ENCODE data around the gene POLR1A. TPM values are rescaled to one million over a fixed set of nuclear protein-coding genes. Genes with fewer than 3 reads are reported as not detected.

Gene POLR1A
- polyA plus RNA-seq, 2 of the 4 experiments (the other 2 are of a cell fraction) = 22.8 to 55.7 TPM

DNA sequence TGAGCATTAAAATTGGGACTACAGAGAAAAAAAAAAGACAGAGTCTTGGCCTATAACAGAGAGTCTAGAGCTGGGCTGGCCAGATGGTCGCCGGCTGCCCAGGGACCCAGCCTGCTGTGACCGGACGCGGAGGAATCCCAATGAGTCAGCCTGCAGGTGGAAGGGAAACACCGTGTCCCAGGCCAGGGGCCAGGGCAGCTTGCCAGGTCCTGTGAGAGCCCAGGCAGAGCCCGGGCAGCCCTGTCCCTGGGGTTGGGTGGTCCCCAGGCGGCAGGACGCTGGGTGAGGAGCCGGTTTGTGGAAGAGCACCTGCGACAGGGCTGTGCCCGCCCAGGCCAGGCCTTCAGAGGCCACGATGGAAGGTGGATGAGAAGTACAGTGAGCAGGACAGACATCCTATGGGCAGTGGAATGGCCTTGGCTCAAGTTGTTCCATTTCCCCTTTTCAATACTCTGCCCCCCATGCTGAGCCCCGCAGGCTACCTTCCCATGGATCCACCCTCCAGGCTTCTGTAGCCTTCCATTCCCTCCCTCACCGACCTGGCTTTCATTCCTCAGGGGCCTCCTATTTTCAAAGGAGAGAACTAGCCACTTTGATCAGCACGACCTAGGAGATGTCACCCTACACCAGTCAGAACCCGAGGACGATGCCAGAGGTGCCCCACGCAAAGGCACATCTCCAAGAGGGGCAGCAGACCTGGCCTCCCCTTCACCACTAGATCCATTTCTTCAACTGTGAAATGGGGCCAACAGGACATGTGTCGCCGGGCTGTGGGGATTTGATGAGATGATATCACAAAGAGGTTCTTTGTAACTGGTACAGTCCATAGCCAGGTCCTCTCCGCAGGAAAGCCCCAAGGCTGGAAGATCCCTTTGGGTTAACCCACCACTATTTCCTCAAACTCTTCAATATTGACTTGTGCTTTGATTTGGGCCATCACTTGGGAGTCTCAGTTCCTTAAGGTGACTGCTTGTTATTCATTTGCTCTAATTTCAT, 87.5 kb downstream of the POLR1A start:
- peak overlapping the region; percentile 39 to 69; a peak in 4 of 6 replicates for H3K27ac ChIP-seq
- ATAC-seq (peak; percentile 25 to 32; a peak in 3 of 6 replicates), FAIRE-seq (no peak), DNase-seq (ENCODE audit: low read depth in 1 of 2, low spot score in 1 of 2) (peak in 1 of 2 experiments; percentile 30)
- no peak overlapping the region for H3K4me3 ChIP-seq
- ChIA-PET POLR2A (interaction anchor here (0.6 kb wide), 1 partner anchor 127 kb away, joined by 3 read pairs; no protein-coding TSS in a partner anchor), CTCF (interaction anchor here (0.6 to 2.1 kb wide), 4 partner anchors 14 to 191 kb away, joined by 4 to 6 read pairs (median 5); no protein-coding TSS in a partner anchor)
- TF ChIP-seq FOSB (CRISPR knock-in tag; IDR thresholded peaks at IDR 0.05) (no peak), USF2 (IDR thresholded peaks at IDR 0.05) (no peak), NFE2L2 (conservative IDR thresholded peaks at IDR 0.05; ENCODE audit: low read length) (no peak)
- peak overlapping the region; percentile 22; the same call in 1 of the 3 replicates for H3K4me2 ChIP-seq
- peaks cover 13% of the 10 kb centered on the region; the same call in 2 of the 3 replicates for H3K4me1 ChIP-seq
- H3K9me3 ChIP-seq = peaks cover 17% of the 10 kb centered on the region
- 80% methylated on average over 22 of the region's 22 CpGs for WGBS (ENCODE audit: missing lambda C conversion rate)

GRCh38 chr2:86016581-86016980, 89.1 kb downstream of the POLR1A start:
- Histone ChIP-seq H3K9me3 (peaks cover 17% of the 10 kb centered on the region), H3K4me2 (no peak overlapping the region), H3K4me3 (no peak overlapping the region), H3K27ac (peak overlapping the region in 1 of 2 experiments; percentile 69; a peak in 1 of 6 replicates), H3K4me1 (peaks cover 10% of the 10 kb centered on the region)
- ATAC-seq (no peak), DNase-seq (ENCODE audit: low read depth in 1 of 2, low spot score in 1 of 2) (no peak), FAIRE-seq (no peak)
- ChIA-PET POLR2A (no interaction called here), CTCF (interaction anchor here (0.7 to 1.7 kb wide), 4 partner anchors 19 to 189 kb away, joined by 3 to 7 read pairs (median 5); no protein-coding TSS in a partner anchor)
- 93% methylated on average over 12 of the region's 12 CpGs for WGBS (ENCODE audit: missing lambda C conversion rate)
- TF ChIP-seq CHD2 (IDR thresholded peaks at IDR 0.05; ENCODE audit: low read length, partially characterized antibody) = no peak
- TF ChIP-seq HDAC2 (IDR thresholded peaks at IDR 0.05) = no peak
- TF ChIP-seq MAFK (IDR thresholded peaks at IDR 0.05; ENCODE audit: partially characterized antibody) = no peak
- no peak for TF ChIP-seq EHF (CRISPR knock-in tag; IDR thresholded peaks at IDR 0.05)
- TF ChIP-seq RCOR1 (IDR thresholded peaks at IDR 0.05; ENCODE audit: low read depth, low read length) = no peak
- TF ChIP-seq TP53 (CRISPR knock-in tag; IDR thresholded peaks at IDR 0.05) = no peak
- TF ChIP-seq, protein P1, sequence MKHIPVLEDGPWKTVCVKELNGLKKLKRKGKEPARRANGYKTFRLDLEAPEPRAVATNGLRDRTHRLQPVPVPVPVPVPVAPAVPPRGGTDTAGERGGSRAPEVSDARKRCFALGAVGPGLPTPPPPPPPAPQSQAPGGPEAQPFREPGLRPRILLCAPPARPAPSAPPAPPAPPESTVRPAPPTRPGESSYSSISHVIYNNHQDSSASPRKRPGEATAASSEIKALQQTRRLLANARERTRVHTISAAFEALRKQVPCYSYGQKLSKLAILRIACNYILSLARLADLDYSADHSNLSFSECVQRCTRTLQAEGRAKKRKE (CRISPR knock-in tag; IDR thresholded peaks at IDR 0.05; ENCODE audit: low read depth) = no peak

- TF ChIP-seq JUNB (IDR thresholded peaks at IDR 0.05) (no peak), CHD4 (IDR thresholded peaks at IDR 0.05; ENCODE audit: borderline replicate concordance) (no peak), HOXB13 (CRISPR knock-in tag; IDR thresholded peaks at IDR 0.05; ENCODE audit: low read depth) (no peak), REST (IDR thresholded peaks at IDR 0.05) (no peak), BHLHE40 (IDR thresholded peaks at IDR 0.05; ENCODE audit: low read depth, low read length) (no peak), TP53 (CRISPR knock-in tag; IDR thresholded peaks at IDR 0.05) (no peak), CEBPB (IDR thresholded peaks at IDR 0.05) (no peak), MYC (IDR thresholded peaks at IDR 0.05; ENCODE audit: borderline replicate concordance, low read length) (no peak), FOXS1 (CRISPR knock-in tag; IDR thresholded peaks at IDR 0.05) (no peak), RAD21 (conservative IDR thresholded peaks at IDR 0.05 in 1 of 2, IDR thresholded peaks at IDR 0.05 in 1 of 2) (no peak), RFX5 (IDR thresholded peaks at IDR 0.05) (no peak)
- TF ChIP-seq, protein P2, sequence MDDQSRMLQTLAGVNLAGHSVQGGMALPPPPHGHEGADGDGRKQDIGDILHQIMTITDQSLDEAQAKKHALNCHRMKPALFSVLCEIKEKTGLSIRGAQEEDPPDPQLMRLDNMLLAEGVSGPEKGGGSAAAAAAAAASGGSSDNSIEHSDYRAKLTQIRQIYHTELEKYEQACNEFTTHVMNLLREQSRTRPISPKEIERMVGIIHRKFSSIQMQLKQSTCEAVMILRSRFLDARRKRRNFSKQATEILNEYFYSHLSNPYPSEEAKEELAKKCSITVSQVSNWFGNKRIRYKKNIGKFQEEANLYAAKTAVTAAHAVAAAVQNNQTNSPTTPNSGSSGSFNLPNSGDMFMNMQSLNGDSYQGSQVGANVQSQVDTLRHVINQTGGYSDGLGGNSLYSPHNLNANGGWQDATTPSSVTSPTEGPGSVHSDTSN (IDR thresholded peaks at IDR 0.05) = no peak
- DNase-seq (ENCODE audit: low read depth in 1 of 2, low spot score in 1 of 2) (no peak), FAIRE-seq (no peak), ATAC-seq (no peak)
- WGBS (ENCODE audit: missing lambda C conversion rate) = 93% methylated on average over 1 of the region's 1 CpG
- POLR2A ChIA-PET = no interaction called here
- Histone ChIP-seq H3K9me3 (peaks cover 17% of the 10 kb centered on the region), H3K27ac (no peak overlapping the region), H3K4me3 (no peak overlapping the region), H3K4me2 (no peak overlapping the region), H3K4me1 (peaks cover 16% of the 10 kb centered on the region)
- CTCF ChIA-PET = interaction anchor here (1.7 kb wide), 1 partner anchor 126 kb away, joined by 7 read pairs; no protein-coding TSS in a partner anchor
Observed at GRCh38 chr2:86015699-86016098, 90.0 kb downstream of the POLR1A start.

Measured in A549 (cell line).